DOHH2 (cell line): ENCODE data around the gene CCDC197.

Source experiments
- H3F3A ChIP-seq: fragments of 200-600 bp; sonication (generic), shearing (Covaris generic); 2 replicates; pipeline ENCODE4 v1.6.0; 2016; ENCODE audit warnings: antibody characterized with exemption, mild to moderate bottlenecking; ENCODE audit not compliant: control insufficient read depth, insufficient read depth
- H3K27ac ChIP-seq: fragments of 200-600 bp; sonication (generic); 2 replicates; pipeline ENCODE4 v1.5.1; 2014; ENCODE audit warnings: low read depth, mild to moderate bottlenecking, low read length, moderate library complexity
- H3K27me3 ChIP-seq: fragments of 200-600 bp; sonication (generic); 2 replicates; pipeline ENCODE4 v1.6.1; 2014; ENCODE audit warnings: mild to moderate bottlenecking, low read length, mixed read lengths; ENCODE audit not compliant: control insufficient read depth
- H3K36me3 ChIP-seq: fragments of 200-600 bp; sonication (generic); 2 replicates; pipeline ENCODE4 v1.6.1; 2014; ENCODE audit warnings: mild to moderate bottlenecking, low read length, moderate library complexity, mixed read lengths; ENCODE audit not compliant: control insufficient read depth
- H3K4me1 ChIP-seq: fragments of 200-600 bp; sonication (generic); 2 replicates; pipeline ENCODE4 v1.6.1; 2014; ENCODE audit warnings: mild to moderate bottlenecking, low read length, mixed read lengths; ENCODE audit not compliant: control insufficient read depth
- H3K4me2 ChIP-seq: fragments of 200-600 bp; sonication (generic); 2 replicates; pipeline ENCODE4 v1.6.0; 2014; ENCODE audit warnings: mild to moderate bottlenecking, low read length, moderate library complexity
- H3K4me3 ChIP-seq: fragments of 200-600 bp; sonication (generic); 2 replicates; pipeline ENCODE4 v1.5.1; 2014; ENCODE audit warnings: mild to moderate bottlenecking, low read length, mixed read lengths
- H3K79me2 ChIP-seq: fragments of 200-600 bp; sonication (generic); 2 replicates; pipeline ENCODE4 v1.6.1; 2014; ENCODE audit warnings: mild to moderate bottlenecking, low read length, mixed read lengths; ENCODE audit not compliant: control insufficient read depth
- H3K9me2 ChIP-seq: fragments of 200-600 bp; sonication (generic); replicated peaks from 2 replicates; pipeline ENCODE4 v1.6.1; 2014; ENCODE audit warnings: mild to moderate bottlenecking, low read length, mixed read lengths; ENCODE audit not compliant: control insufficient read depth
- H3K9me3 ChIP-seq: fragments of 200-600 bp; sonication (generic); 2 replicates; pipeline ENCODE4 v1.6.1; 2014; ENCODE audit warnings: antibody characterized with exemption, low read length, mixed read lengths; ENCODE audit not compliant: control insufficient read depth, insufficient read depth
- H4K20me1 ChIP-seq: fragments of 200-600 bp; sonication (generic); 2 replicates; pipeline ENCODE4 v1.6.0; 2014; ENCODE audit warnings: low read depth, mild to moderate bottlenecking, antibody characterized with exemption, low read length, moderate library complexity; ENCODE audit not compliant: control insufficient read depth, insufficient read depth
- EZH2phosphoT487 ChIP-seq: fragments of 200-600 bp; sonication (generic); IDR thresholded peaks from 2 replicates; pipeline ENCODE4 v1.6.1; 2017; ENCODE audit warnings: borderline replicate concordance, mild to moderate bottlenecking, antibody characterized with exemption, low read length, moderate library complexity, mixed read lengths
- TF ChIP-seq, protein P1 (sequence below): fragments of 200-600 bp; sonication (generic); IDR thresholded peaks from one replicate; pipeline ENCODE4 v1.5.1; 2014; ENCODE audit warnings: antibody characterized with exemption, mild to moderate bottlenecking, low read depth, low read length; ENCODE audit not compliant: poor library complexity, severe bottlenecking

The CCDC197 gene

DNA sequence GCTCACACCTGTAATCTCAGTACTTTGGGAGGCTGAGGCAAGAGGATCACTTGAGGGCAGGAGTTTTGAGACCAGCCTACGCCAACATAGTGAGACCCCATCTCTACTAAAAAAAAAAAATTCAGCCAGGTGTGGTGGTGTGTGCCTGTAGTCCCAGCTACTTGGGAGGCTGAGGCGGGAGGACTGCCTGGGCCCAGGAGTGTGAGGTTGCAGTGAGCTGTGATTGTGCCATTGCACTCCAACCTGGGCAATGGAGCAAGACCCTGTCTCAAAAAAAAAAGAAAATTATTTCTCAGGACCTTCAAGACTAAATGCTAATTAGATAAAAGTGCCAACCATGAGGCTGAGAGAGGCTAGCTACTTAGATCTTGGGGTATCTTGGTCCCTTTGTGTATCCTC lies 52.5 kb downstream of the CCDC197 start:
- Histone ChIP-seq H4K20me1 (no peaks in the 10 kb centered on the region), H3K9me2 (no peaks in the 10 kb centered on the region), H3K79me2 (no peaks in the 10 kb centered on the region), H3K27me3 (no peaks in the 10 kb centered on the region), H3K4me3 (no peak overlapping the region), H3K27ac (no peak overlapping the region), H3K36me3 (peaks cover 88% of the 10 kb centered on the region), H3K9me3 (no peaks in the 10 kb centered on the region), H3K4me2 (no peak overlapping the region), H3K4me1 (no peaks in the 10 kb centered on the region), H3F3A (no peaks in the 10 kb centered on the region)
- TF ChIP-seq EZH2phosphoT487, result no peak
- TF ChIP-seq, protein P1, sequence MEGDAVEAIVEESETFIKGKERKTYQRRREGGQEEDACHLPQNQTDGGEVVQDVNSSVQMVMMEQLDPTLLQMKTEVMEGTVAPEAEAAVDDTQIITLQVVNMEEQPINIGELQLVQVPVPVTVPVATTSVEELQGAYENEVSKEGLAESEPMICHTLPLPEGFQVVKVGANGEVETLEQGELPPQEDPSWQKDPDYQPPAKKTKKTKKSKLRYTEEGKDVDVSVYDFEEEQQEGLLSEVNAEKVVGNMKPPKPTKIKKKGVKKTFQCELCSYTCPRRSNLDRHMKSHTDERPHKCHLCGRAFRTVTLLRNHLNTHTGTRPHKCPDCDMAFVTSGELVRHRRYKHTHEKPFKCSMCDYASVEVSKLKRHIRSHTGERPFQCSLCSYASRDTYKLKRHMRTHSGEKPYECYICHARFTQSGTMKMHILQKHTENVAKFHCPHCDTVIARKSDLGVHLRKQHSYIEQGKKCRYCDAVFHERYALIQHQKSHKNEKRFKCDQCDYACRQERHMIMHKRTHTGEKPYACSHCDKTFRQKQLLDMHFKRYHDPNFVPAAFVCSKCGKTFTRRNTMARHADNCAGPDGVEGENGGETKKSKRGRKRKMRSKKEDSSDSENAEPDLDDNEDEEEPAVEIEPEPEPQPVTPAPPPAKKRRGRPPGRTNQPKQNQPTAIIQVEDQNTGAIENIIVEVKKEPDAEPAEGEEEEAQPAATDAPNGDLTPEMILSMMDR, result no peak

DNA sequence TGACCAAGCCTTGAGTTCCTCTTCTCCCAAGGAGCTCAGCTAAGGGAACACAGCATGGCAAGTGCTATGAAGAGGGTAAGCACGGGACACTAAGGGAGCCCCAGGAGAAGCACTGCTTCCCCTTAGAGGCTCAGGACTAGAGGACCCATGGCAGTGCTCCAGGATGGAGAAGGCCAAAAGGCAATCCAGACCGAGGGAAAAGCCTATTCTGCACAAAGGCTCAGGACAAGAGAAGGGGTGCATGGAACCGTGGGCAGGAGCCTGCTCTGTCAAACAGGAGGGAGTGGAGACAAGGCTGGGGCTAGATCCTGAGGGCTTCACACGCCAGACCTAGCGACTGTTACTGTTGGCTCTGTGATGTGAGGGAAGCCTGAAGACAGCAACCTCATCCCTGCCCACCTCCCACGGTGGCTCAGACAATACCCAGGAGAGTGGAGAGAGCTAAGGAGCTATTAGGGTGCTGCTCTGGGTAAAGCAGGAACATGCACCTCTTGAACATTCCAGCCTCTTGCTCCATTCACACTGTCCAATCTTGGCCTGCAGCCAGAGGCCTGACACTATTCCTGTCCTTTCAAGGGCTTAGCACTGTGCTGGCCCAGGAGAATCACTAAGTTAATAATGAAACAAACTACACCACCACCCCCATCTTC lies 53.3 kb downstream of the CCDC197 start:
- H3F3A ChIP-seq, result no peaks in the 10 kb centered on the region
- no peaks in the 10 kb centered on the region for H4K20me1 ChIP-seq
- H3K4me2 ChIP-seq, result no peak overlapping the region
- no peak overlapping the region for H3K27ac ChIP-seq
- H3K79me2 ChIP-seq, result no peaks in the 10 kb centered on the region
- TF ChIP-seq, protein P1, result no peak
- TF ChIP-seq EZH2phosphoT487, result no peak
- H3K36me3 ChIP-seq, result peaks cover 88% of the 10 kb centered on the region
- no peaks in the 10 kb centered on the region for H3K9me2 ChIP-seq
- no peaks in the 10 kb centered on the region for H3K9me3 ChIP-seq
- H3K27me3 ChIP-seq, result no peaks in the 10 kb centered on the region
- H3K4me1 ChIP-seq, result no peaks in the 10 kb centered on the region
- H3K4me3 ChIP-seq, result no peak overlapping the region

DNA sequence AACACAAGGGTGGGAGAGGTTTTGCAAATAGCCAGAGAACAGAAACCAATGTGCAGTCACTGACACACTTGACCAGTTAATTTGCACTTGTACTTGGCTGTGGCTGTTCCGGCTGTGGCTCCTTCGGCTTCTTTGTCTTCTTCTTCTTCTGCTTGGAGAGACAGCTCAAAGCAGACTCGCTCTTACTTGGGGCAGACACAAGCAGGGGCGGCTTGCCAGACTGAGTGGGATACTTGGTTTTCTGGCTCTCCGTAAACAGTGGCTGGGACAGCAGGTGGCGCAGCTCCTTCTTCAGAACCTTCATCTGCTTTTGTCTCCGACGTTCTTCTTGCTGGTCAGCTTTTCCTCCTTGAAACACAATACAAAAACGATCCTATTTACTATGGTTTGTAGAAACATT lies 54.0 kb downstream of the CCDC197 start:
- Histone ChIP-seq H3F3A (no peaks in the 10 kb centered on the region), H3K9me3 (no peaks in the 10 kb centered on the region), H3K9me2 (no peaks in the 10 kb centered on the region), H3K4me3 (no peak overlapping the region), H3K4me1 (no peaks in the 10 kb centered on the region), H4K20me1 (no peaks in the 10 kb centered on the region), H3K36me3 (peaks cover 90% of the 10 kb centered on the region), H3K4me2 (no peak overlapping the region), H3K27me3 (no peaks in the 10 kb centered on the region), H3K27ac (no peak overlapping the region), H3K79me2 (no peaks in the 10 kb centered on the region)
- TF ChIP-seq EZH2phosphoT487, result no peak
- TF ChIP-seq, protein P1, result no peak
